GM23338 (cell line): ENCODE data around the gene BCKDHA. TPM values are rescaled to one million over a fixed set of nuclear protein-coding genes. Genes with fewer than 3 reads are reported as not detected.
"Not testable (repeated sequence)": the region's sequence is repeated elsewhere in the genome, so short reads cannot be mapped to it uniquely, and the experiment has no call there.

Experiments
- ATAC-seq: fragments of 200-7000 bp; cut with Tn5 transposase; 3 replicates; pipeline ENCODE4 v1.9.1; 2020
- DNase-seq: peaks from one replicate; pipeline ENCODE4 v3.0.0-alpha.2; 2015; ENCODE audit warnings: low spot score
- H2AFZ ChIP-seq: fragments of 200-600 bp; sonication (generic); 2 replicates; pipeline ENCODE4 v1.8.0; 2016; ENCODE audit warnings: antibody characterized with exemption, mild to moderate bottlenecking, moderate library complexity
- H3F3A ChIP-seq: fragments of 200-600 bp; sonication (generic); replicated peaks from 2 replicates; pipeline ENCODE4 v1.8.0; 2017; ENCODE audit warnings: antibody characterized with exemption, mixed run types, low read depth
- H3K27ac ChIP-seq: fragments of 200-600 bp; sonication (generic); 2 replicates; pipeline ENCODE4 v1.6.1; 2016; ENCODE audit warnings: low read depth
- H3K27me3 ChIP-seq: fragments of 200-600 bp; sonication (generic); 2 replicates; pipeline ENCODE4 v1.8.0; 2016; ENCODE audit warnings: mild to moderate bottlenecking, mixed run types, moderate library complexity; ENCODE audit not compliant: insufficient read depth
- H3K36me3 ChIP-seq: fragments of 200-600 bp; sonication (generic); 2 replicates; pipeline ENCODE4 v1.8.0; 2016; ENCODE audit warnings: mild to moderate bottlenecking; ENCODE audit not compliant: insufficient read depth
- H3K4me1 ChIP-seq: fragments of 200-600 bp; sonication (generic); 2 replicates; pipeline ENCODE4 v1.8.0; 2016; ENCODE audit warnings: mild to moderate bottlenecking, moderate library complexity; ENCODE audit not compliant: insufficient read depth
- H3K4me2 ChIP-seq: fragments of 200-600 bp; sonication (generic); 2 replicates; pipeline ENCODE4 v1.7.1; 2017; ENCODE audit warnings: mixed run types
- H3K4me3 ChIP-seq: fragments of 200-600 bp; sonication (generic); 2 replicates; pipeline ENCODE4 v1.6.1; 2016; ENCODE audit warnings: mixed run types
- H3K79me2 ChIP-seq: fragments of 200-600 bp; sonication (generic); replicated peaks from 2 replicates; pipeline ENCODE4 v1.8.0; 2017; ENCODE audit warnings: mild to moderate bottlenecking; ENCODE audit not compliant: insufficient read depth
- H3K9me2 ChIP-seq: fragments of 200-600 bp; sonication (generic); 2 replicates; pipeline ENCODE4 v1.8.0; 2017; ENCODE audit not compliant: insufficient read depth
- H4K20me1 ChIP-seq: fragments of 200-600 bp; sonication (generic); replicated peaks from 2 replicates; pipeline ENCODE4 v1.8.0; 2017; ENCODE audit warnings: mild to moderate bottlenecking; ENCODE audit not compliant: insufficient read depth
- H3K27ac Mint-ChIP-seq: 2 replicates; pipeline ENCODE4 v1.8.0; 2020; ENCODE audit warnings: inconsistent platforms, mild to moderate bottlenecking, moderate library complexity, mixed read lengths
- H3K27me3 Mint-ChIP-seq: 3 replicates; pipeline ENCODE4 v1.8.0; 2022; ENCODE audit warnings: low read depth, mild to moderate bottlenecking, moderate library complexity, mixed read lengths, inconsistent platforms; ENCODE audit not compliant: insufficient read depth, poor library complexity
- H3K36me3 Mint-ChIP-seq: 3 replicates; pipeline ENCODE4 v1.8.0; 2021; ENCODE audit warnings: low read depth, mild to moderate bottlenecking, inconsistent platforms, moderate library complexity, mixed read lengths
- H3K4me1 Mint-ChIP-seq: 3 replicates; pipeline ENCODE4 v1.8.0; 2020; ENCODE audit warnings: mild to moderate bottlenecking, inconsistent platforms, mixed read lengths
- H3K4me3 Mint-ChIP-seq: 3 replicates; pipeline ENCODE4 v1.8.0; 2021; ENCODE audit warnings: moderate library complexity, mild to moderate bottlenecking, inconsistent platforms, mixed read lengths
- H3K9me3 Mint-ChIP-seq: 3 replicates; pipeline ENCODE4 v1.8.0; 2020; ENCODE audit warnings: moderate library complexity, mild to moderate bottlenecking, inconsistent platforms, mixed read lengths
- NANOG ChIP-seq: IDR thresholded peaks from 2 replicates; pipeline ENCODE4 v1.6.1; 2016; ENCODE audit warnings: antibody characterized with exemption, borderline replicate concordance
- POLR2AphosphoS5 ChIP-seq: IDR thresholded peaks from 2 replicates; pipeline ENCODE4 v1.6.1; 2016; ENCODE audit warnings: antibody characterized with exemption, low read depth
- ZNF331 ChIP-seq: fragments of 250-450 bp; sonication (Bioruptor Pico); IDR thresholded peaks from 2 replicates; pipeline ENCODE4 v1.5.0; 2020; ENCODE audit warnings: low read depth, mild to moderate bottlenecking, moderate library complexity
- polyA plus RNA-seq: library from polyadenylated mRNA; unstranded; fragments of >200 nt; fragmentation: Nextera tagmentation; extraction: Ambion mirVana; gene quantifications from 2 replicates; pipeline ENCODE4 v1.2.1, GENCODE V29; 2016
- total RNA-seq: library from RNA; depleted of rRNA; stranded (reverse); fragments of >200 nt; shearing (Covaris generic); gene quantifications from 2 replicates; pipeline ENCODE4 v1.2.3, GENCODE V29; 2014
- TF ChIP-seq, protein P1 (sequence below): fragments of 250-450 bp; sonication (Bioruptor Pico); IDR thresholded peaks from 2 replicates; pipeline ENCODE4 v1.5.0; 2020; ENCODE audit warnings: mild to moderate bottlenecking, moderate library complexity
- TF ChIP-seq, protein P2 (sequence below): IDR thresholded peaks from 2 replicates; pipeline ENCODE4 v1.6.1; 2016; ENCODE audit warnings: antibody characterized with exemption
- TF ChIP-seq, protein P3 (sequence below): IDR thresholded peaks from one replicate; pipeline ENCODE4 v1.6.1; 2018; ENCODE audit warnings: antibody characterized with exemption; ENCODE audit not compliant: unreplicated experiment

BCKDHA gene
- total and polyA plus RNA-seq, 2 experiments from 2014 or later, result 15.0 to 42.4 TPM

DNA sequence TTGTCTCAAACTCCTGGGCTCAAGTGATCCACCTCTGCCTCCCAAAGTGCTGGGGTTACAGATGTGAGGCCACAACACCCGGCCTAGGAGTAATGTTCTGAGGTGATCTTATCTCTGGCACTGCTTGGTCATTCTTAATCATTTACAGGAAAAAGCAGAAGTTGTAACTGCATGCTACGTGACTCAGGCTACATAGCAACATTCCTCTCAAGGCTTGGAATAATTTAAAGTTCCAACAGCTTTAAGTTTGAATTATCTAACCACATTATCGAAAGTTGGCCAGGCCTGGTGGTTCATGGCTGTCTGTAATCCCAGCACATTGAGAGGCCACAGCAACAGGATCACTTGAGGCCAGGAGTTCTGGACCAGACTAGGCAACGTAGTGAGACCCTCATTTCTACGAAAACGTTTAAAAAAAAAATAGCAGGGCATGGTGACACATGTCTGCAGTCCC, 29.7 kb upstream of the BCKDHA start (continued):
- TF ChIP-seq, protein P1, sequence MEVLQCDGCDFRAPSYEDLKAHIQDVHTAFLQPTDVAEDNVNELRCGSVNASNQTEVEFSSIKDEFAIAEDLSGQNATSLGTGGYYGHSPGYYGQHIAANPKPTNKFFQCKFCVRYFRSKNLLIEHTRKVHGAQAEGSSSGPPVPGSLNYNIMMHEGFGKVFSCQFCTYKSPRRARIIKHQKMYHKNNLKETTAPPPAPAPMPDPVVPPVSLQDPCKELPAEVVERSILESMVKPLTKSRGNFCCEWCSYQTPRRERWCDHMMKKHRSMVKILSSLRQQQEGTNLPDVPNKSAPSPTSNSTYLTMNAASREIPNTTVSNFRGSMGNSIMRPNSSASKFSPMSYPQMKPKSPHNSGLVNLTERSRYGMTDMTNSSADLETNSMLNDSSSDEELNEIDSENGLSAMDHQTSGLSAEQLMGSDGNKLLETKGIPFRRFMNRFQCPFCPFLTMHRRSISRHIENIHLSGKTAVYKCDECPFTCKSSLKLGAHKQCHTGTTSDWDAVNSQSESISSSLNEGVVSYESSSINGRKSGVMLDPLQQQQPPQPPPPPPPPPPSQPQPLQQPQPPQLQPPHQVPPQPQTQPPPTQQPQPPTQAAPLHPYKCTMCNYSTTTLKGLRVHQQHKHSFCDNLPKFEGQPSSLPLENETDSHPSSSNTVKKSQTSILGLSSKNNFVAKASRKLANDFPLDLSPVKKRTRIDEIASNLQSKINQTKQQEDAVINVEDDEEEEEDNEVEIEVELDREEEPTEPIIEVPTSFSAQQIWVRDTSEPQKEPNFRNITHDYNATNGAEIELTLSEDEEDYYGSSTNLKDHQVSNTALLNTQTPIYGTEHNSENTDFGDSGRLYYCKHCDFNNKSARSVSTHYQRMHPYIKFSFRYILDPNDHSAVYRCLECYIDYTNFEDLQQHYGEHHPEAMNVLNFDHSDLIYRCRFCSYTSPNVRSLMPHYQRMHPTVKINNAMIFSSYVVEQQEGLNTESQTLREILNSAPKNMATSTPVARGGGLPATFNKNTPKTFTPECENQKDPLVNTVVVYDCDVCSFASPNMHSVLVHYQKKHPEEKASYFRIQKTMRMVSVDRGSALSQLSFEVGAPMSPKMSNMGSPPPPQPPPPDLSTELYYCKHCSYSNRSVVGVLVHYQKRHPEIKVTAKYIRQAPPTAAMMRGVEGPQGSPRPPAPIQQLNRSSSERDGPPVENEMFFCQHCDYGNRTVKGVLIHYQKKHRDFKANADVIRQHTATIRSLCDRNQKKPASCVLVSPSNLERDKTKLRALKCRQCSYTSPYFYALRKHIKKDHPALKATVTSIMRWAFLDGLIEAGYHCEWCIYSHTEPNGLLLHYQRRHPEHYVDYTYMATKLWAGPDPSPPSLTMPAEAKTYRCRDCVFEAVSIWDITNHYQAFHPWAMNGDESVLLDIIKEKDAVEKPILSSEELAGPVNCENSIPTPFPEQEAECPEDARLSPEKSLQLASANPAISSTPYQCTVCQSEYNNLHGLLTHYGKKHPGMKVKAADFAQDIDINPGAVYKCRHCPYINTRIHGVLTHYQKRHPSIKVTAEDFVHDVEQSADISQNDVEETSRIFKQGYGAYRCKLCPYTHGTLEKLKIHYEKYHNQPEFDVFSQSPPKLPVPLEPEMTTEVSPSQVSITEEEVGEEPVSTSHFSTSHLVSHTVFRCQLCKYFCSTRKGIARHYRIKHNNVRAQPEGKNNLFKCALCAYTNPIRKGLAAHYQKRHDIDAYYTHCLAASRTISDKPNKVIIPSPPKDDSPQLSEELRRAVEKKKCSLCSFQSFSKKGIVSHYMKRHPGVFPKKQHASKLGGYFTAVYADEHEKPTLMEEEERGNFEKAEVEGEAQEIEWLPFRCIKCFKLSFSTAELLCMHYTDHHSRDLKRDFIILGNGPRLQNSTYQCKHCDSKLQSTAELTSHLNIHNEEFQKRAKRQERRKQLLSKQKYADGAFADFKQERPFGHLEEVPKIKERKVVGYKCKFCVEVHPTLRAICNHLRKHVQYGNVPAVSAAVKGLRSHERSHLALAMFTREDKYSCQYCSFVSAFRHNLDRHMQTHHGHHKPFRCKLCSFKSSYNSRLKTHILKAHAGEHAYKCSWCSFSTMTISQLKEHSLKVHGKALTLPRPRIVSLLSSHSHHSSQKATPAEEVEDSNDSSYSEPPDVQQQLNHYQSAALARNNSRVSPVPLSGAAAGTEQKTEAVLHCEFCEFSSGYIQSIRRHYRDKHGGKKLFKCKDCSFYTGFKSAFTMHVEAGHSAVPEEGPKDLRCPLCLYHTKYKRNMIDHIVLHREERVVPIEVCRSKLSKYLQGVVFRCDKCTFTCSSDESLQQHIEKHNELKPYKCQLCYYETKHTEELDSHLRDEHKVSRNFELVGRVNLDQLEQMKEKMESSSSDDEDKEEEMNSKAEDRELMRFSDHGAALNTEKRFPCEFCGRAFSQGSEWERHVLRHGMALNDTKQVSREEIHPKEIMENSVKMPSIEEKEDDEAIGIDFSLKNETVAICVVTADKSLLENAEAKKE, result no peak
- TF ChIP-seq NANOG (no peak), ZNF331 (CRISPR knock-in tag) (no peak), POLR2AphosphoS5 (no peak)
- TF ChIP-seq, protein P2, sequence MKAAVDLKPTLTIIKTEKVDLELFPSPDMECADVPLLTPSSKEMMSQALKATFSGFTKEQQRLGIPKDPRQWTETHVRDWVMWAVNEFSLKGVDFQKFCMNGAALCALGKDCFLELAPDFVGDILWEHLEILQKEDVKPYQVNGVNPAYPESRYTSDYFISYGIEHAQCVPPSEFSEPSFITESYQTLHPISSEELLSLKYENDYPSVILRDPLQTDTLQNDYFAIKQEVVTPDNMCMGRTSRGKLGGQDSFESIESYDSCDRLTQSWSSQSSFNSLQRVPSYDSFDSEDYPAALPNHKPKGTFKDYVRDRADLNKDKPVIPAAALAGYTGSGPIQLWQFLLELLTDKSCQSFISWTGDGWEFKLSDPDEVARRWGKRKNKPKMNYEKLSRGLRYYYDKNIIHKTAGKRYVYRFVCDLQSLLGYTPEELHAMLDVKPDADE, result no peak

DNA sequence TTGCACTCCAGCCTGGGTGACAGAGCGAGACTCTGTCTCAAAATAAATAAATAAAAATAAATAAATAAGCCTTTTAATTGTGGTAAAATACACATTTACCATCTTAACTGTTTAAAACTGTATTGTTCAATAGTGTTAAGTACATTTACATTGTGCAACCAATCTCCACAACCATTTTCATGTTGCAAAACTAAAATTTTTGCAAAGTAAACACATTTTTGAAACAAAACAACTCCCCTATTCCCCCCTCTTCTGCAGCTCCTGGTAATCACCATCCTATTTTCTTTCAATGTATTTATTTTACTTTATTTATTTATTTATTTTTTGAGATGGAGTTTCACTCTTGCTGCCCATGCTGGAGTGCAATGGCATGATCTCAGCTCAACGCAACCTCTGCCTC, 27.8 kb upstream of the BCKDHA start:
- TF ChIP-seq, protein P3, sequence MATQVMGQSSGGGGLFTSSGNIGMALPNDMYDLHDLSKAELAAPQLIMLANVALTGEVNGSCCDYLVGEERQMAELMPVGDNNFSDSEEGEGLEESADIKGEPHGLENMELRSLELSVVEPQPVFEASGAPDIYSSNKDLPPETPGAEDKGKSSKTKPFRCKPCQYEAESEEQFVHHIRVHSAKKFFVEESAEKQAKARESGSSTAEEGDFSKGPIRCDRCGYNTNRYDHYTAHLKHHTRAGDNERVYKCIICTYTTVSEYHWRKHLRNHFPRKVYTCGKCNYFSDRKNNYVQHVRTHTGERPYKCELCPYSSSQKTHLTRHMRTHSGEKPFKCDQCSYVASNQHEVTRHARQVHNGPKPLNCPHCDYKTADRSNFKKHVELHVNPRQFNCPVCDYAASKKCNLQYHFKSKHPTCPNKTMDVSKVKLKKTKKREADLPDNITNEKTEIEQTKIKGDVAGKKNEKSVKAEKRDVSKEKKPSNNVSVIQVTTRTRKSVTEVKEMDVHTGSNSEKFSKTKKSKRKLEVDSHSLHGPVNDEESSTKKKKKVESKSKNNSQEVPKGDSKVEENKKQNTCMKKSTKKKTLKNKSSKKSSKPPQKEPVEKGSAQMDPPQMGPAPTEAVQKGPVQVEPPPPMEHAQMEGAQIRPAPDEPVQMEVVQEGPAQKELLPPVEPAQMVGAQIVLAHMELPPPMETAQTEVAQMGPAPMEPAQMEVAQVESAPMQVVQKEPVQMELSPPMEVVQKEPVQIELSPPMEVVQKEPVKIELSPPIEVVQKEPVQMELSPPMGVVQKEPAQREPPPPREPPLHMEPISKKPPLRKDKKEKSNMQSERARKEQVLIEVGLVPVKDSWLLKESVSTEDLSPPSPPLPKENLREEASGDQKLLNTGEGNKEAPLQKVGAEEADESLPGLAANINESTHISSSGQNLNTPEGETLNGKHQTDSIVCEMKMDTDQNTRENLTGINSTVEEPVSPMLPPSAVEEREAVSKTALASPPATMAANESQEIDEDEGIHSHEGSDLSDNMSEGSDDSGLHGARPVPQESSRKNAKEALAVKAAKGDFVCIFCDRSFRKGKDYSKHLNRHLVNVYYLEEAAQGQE, result no peak
- TF ChIP-seq, protein P2, result no peak
- Mint-ChIP-seq H3K4me1 (peaks cover 3% of the 10 kb centered on the region; the same call in 1 of the 3 replicates), H3K4me3 (no peak overlapping the region), H3K27ac (no peak overlapping the region), H3K27me3 (peaks cover 6% of the 10 kb centered on the region), H3K36me3 (no peaks in the 10 kb centered on the region), H3K9me3 (no peaks in the 10 kb centered on the region)
- Histone ChIP-seq H3K4me1 (no peaks in the 10 kb centered on the region), H3K27ac (no peak overlapping the region), H3K79me2 (peaks cover 6% of the 10 kb centered on the region; the same call in 1 of the 2 replicates), H3K27me3 (no peaks in the 10 kb centered on the region), H3F3A (no peaks in the 10 kb centered on the region), H3K4me3 (no peak overlapping the region), H2AFZ (no peak overlapping the region), H3K4me2 (no peak overlapping the region), H3K36me3 (no peaks in the 10 kb centered on the region), H3K9me2 (0 out of 2 replicates have a peak, but pooled peaks cover 4% of the 10 kb centered on the region), H4K20me1 (no peaks in the 10 kb centered on the region)
- DNase-seq (no peak), ATAC-seq (no peak)

GRCh38 chr19:41371119-41371518, 26.5 kb upstream of the BCKDHA start:
- not testable (repeated sequence) for H3K4me2 ChIP-seq, H3K4me3 ChIP-seq, H4K20me1 ChIP-seq, H2AFZ ChIP-seq, H3K27me3 ChIP-seq, H3K4me1 Mint-ChIP-seq, H3K4me3 Mint-ChIP-seq, H3K36me3 Mint-ChIP-seq, H3K36me3 ChIP-seq, ATAC-seq, H3K79me2 ChIP-seq, H3K27ac Mint-ChIP-seq, H3K4me1 ChIP-seq, H3K9me2 ChIP-seq, H3K27ac ChIP-seq, DNase-seq, H3F3A ChIP-seq, H3K9me3 Mint-ChIP-seq
- peaks cover 11% of the 10 kb centered on the region for H3K27me3 Mint-ChIP-seq
